Subcutaneous adipose tissue (tissue), 4 donors: ENCODE measurements around the gene CCL5. TPM values are rescaled to one million over a fixed set of nuclear protein-coding genes. Genes with fewer than 3 reads are reported as not detected.

Experiments used
- CTCF ChIP-seq: fragments of 450-650 bp; IDR thresholded peaks from one replicate; pipeline ENCODE4 v1.5.1; 2016; ENCODE audit warnings: low read depth, mild to moderate bottlenecking, control low read depth, antibody characterized with exemption, moderate library complexity
- total RNA-seq, 4 donors: library from RNA; depleted of rRNA; stranded (reverse); fragments of >200 nt; gene quantifications; one replicate each; pipeline ENCODE4 v1.1.0, GENCODE V29; 2016

CCL5 gene
- total RNA-seq, 4 donors from 2014 or later = 0.82 to 11.2 (median 6.8) TPM; not detected in 1

- no peak for TF ChIP-seq CTCF
Observed at GRCh38 chr17:35865412-35866340, 14.5 kb downstream of the CCL5 start.

- TF ChIP-seq CTCF = no peak
Observed at GRCh38 chr17:35864853-35865252, 15.3 kb downstream of the CCL5 start.

GRCh38 chr17:35856603-35857002 lies 23.6 kb downstream of the CCL5 start:
- no peak for TF ChIP-seq CTCF

- TF ChIP-seq CTCF = no peak
Observed at GRCh38 chr17:35855965-35856364, 24.2 kb downstream of the CCL5 start.

GRCh38 chr17:35849469-35850348 lies 30.5 kb downstream of the CCL5 start:
- TF ChIP-seq CTCF = no peak

GRCh38 chr17:35847633-35848373 lies 32.4 kb downstream of the CCL5 start:
- no peak for TF ChIP-seq CTCF
